ENCODE measurements around the gene RTL1.

GRCh38 chr14:100846309-100846859 lies 57.1 kb downstream of the RTL1 start:
- TF ChIP-seq CTCF (IDR thresholded peaks at IDR 0.05; ENCODE audit: insufficient read depth, low read length, poor library complexity, severe bottlenecking) (no peak), EZH2phosphoT487 (conservative IDR thresholded peaks at IDR 0.05; ENCODE audit: low read length) (no peak)
